NOMO-1 (cell line): Measurements from ENCODE around the gene LDAH.
A peak's percentile ranks its signal among the peaks of the same experiment; 100 is the strongest.

Experiments used
- DNase-seq, 2 experiments: peaks; one replicate each; lab custom pipeline; 2025; ENCODE audit not compliant: unreplicated experiment in 2 of 2; lab: John Stamatoyannopoulos, UW

LDAH gene

DNA sequence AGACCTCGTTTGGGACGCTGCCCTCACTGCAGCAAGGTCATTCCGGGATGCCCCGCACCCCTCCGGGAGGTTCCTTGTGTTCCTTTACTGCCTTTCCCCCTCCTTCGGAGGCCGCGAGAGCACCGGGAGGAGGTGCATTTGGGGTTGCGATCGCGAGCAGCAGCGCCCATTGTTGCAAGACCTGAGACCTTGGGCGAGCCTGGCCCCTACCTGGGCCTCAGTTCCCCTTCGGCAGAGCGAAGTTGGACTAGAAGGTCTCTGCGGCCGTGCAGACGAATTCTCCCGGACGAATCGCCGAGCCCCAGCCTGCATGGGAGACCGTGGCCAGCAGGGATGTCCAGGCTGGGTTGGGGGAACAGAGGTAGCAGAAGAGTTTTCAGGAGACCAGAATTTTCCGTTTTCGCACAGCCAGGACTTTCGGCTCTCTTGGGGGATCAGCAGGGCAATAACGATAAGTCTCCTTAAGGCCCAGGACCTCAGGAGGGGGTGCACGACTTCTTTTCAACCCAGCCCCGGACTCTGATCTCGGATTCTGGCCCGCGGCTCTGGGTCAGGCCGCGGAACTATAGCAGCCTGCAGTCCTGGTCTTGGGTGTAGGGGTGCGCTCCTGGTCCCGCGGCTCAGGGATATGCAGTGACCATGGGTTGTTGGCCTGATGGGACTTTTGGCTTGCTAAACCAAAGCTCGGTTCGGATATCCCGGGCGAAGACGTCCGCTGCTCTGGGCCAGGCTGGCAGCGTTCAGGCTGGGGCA lies 153.2 kb downstream of the LDAH start:
- no peak for DNase-seq

DNA sequence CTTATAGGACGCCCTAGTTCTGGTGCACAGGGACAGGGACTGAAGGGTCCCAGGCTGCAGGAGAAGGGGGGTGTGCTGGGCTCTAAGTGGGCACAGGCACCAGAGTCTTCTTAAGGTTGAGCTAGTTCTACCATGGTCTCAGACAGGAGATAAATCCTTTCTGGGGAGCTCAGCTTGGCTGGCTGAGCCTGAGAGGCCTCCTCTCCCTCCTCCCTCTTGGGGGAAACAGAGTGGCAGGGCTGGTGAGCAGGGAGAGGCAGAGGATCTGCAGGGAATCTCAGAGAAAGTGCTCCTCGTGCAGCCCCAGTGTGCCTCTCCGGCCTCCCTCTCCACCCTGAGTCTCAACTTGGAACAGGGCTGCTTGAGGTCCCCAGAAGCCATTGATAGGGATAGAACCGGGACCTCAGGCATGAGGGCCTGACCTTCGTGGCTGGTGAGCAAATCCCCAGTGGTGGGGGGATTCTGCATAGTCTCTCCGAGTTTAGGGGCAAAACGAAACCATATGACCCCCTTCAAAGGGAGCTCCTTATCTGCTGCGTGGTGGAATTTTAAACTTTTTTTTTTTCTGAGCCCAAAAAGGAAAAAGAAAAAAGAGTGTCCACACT lies 153.9 kb downstream of the LDAH start:
- DNase-seq: no peak

DNA sequence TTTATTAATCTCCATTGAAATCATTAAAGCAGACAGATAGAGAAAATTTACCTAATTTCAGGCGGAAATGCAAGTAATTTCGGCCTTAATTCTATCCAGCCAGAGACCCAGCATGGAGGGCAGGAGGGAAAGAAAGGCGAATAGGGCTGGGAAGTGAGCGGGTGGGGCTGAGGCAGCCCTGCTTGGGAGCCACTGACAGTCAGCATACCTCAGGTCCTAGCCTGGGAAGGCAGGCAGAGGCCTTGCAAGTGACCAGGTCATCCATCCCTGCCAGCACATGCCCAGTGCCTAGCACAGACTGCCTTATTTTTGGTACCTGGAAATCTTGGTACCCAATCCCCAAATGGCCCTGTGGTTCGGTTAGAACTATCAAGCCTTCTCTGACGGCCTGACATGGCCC lies 154.4 kb downstream of the LDAH start:
- DNase-seq: no peak

DNA sequence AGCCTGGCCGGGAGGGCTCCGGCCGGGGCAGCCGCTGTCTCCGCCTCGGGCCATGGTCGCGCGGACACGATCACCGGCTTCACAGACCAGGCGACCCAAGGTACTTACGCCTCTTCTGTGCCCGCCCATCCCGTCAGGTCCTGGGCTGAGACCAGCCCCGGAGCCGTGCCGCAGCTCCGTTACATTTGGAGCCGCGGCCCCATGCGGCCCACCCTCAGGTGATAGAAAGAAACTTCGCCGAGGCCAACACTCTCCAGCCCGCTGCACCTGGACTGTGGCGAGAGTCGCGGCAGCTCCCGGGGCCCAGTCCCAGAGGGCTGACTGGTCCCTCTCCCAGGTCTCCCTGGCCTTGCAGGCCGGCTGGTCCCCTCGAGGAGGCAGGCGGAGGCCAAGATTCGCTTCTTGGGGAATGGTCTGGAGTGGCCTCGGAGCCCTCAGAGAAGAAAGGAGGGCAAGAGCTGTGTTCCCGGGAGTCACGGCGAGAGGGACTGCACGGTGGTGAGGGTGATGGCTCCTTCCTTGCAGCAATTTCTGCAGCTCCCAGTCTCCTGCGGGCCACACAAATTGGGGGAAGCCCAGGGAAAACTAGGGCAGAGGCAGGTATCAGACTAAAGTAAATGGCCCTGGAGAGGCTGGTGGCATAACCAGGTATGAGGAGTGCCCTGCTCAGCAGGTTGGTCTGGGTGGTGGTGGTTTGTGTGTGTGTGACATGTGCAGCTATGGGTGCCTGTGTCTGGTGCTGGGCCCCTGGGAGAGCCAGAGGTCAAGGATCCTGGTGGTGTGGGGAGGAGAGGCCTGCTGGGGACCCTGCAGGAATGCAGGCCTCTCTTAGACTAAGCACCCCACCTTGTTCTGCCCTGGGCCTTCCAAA lies 155.1 kb downstream of the LDAH start:
- no peak for DNase-seq

DNA sequence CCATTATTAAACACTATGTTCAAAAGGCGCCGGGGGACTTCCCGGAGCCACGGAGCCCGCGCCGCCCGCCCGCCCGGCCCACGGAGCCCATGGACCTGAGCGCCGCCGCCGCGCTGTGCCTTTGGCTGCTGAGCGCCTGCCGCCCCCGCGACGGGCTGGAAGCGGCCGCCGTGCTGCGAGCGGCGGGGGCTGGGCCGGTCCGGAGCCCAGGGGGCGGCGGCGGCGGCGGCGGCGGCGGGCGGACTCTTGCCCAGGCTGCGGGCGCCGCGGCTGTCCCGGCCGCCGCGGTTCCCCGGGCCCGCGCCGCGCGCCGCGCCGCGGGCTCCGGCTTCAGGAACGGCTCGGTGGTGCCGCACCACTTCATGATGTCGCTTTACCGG lies 155.8 kb downstream of the LDAH start:
- DNase-seq: no peak

DNA sequence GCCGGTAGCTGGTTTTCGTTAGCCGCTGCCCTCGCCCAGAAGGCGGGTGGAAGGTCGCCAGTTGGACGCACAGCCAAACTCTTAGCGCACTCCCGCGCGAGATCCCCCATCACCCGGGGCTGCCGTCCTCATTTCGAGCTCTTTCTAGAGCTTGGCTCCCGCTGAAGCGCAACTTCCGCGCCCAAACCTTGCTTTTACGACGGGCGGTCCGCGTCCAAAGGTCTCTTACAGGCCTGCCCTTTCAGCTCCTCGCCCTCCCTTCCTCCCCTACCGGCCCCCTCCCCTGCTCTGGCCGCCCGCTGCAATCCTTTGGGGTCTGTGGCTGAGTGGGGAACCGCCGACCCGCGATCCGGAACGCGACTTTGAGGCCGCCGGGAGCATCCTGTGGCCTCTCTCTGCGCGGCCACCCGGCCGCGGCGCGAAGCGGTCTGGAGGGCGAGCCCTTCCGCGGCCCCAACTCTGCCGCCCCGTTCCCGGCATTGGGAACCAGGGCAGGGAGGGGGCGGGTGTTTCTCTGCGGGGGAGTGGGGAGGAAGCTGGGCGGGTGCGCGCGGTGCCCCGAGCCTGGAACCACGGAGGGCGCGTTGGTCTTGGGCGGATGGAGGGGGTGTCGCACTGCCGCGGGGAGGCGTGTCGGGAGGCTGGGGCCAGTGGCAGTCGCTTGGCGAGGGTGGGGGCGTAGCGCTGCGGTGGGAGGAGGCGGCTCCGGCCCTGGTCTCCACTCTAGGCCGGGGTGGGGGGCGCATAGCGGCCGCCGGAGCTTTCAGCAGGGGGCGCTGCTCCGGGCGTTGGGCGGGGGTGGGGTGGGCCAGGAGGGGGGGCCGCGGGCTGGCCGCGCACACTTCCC lies 156.4 kb downstream of the LDAH start, which contains the start of gene GDF7:
Gene GDF7 (plus strand): TSS at position 841 of the 847 bp plus-strand sequence. CDS start 96 bp downstream, outside the sequence.
- DNase-seq: peak in 1 of 2 experiments; percentile 11

DNA sequence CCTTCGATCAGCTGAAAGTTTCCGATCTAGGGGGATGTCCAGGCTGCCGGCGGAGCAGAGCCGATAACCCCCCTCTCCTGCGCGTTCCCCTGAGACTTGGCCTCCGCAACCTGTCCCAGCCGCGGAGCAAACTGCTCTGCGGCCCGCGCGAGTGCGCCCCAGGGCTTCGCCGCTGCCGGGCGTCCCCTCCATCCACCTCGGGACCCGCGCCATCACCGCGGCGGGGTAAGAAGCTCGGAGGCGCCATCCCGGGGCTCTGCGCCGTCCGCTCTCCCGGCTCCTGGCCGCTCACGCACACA lies 156.9 kb downstream of the LDAH start:
- no peak for DNase-seq

DNA sequence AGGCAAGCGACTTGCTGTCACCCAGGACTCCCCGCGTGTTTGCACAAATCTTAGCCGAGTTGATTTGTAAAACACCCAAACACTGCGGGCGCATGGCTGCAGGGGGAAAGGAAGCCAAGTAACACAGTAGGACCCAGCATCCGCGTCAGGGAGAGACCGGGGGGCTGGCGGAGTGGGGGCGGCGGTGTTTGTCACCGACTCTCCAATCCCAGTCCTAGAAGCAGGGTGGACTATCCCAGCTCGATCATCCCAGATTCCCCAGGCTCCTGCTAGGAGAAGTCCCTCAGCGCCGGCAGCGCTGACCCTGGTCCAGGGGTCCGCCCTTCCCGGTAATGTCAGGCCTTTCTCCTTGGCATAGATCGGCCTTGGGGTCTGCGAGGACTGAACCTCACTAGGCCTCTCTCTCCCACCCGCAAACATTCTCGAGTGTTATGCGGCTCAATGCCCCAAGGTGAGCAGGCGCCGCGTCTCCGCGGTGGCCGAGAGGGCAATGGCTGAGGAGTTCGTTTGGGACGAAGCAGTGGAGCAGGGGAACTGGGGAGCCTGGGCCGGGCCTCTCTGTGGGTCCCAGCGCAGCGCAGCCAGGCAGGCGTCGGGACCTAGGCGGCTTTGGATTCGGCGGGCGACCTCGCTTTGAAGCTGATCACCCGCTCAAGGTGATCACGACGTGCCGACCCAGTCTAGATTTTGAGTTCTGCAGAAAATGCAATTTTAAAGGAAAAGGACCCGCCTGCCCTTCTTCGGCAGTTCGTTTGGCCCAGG lies 157.5 kb downstream of the LDAH start:
- DNase-seq: no peak

DNA sequence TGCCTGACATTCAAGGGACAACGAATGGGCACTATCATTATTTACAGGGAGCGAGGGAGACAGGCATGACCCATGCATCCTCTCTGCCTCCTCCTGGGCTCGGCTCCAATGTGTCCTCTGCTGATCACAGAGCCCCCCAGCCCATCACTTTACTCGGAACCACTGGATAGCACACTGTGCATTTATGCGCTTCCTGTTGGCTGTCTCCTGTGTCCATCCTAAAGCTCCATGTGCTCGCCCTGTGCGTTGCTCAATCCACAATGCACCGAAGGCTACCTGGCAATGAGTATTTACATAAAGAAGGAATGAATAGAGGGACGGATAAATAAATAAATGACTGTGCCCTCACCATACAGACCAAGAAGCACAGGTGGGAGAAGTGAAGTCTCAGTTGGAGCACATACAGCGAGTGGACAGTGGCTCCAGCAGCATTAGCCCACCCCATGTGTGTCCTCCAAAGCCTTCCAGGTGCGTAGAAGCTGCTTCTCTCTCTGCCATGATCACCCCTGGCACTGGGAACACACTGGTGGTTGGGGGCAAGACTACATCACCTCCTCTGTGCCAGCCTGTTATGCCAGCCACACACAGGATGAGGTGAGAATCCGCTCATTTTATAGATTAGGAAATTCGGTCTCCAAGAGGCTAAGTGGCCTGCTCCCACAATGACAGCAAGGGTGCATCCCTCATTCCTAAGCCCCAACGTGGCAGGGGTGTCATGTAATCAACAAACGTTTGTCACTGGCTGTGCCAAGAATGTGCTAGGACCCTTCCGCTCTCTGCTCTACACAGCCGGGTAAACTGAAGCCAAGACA lies 158.3 kb downstream of the LDAH start:
- DNase-seq: no peak

DNA sequence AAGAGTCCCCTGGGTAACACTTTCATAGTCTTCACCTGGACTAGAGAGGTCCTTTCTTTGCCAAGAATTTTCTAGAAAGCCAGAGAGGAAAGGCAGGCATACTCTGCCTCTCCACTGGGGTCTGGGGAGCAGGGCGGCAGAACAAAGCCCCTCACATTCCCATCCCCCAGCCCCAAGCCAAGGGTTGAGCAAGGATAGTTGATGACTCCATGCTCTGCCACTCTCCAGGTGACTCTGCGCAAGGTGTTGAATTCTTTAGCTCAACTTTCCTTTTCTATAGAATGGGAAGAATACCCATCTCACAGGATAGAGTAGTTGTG lies 158.9 kb downstream of the LDAH start:
- DNase-seq: no peak

DNA sequence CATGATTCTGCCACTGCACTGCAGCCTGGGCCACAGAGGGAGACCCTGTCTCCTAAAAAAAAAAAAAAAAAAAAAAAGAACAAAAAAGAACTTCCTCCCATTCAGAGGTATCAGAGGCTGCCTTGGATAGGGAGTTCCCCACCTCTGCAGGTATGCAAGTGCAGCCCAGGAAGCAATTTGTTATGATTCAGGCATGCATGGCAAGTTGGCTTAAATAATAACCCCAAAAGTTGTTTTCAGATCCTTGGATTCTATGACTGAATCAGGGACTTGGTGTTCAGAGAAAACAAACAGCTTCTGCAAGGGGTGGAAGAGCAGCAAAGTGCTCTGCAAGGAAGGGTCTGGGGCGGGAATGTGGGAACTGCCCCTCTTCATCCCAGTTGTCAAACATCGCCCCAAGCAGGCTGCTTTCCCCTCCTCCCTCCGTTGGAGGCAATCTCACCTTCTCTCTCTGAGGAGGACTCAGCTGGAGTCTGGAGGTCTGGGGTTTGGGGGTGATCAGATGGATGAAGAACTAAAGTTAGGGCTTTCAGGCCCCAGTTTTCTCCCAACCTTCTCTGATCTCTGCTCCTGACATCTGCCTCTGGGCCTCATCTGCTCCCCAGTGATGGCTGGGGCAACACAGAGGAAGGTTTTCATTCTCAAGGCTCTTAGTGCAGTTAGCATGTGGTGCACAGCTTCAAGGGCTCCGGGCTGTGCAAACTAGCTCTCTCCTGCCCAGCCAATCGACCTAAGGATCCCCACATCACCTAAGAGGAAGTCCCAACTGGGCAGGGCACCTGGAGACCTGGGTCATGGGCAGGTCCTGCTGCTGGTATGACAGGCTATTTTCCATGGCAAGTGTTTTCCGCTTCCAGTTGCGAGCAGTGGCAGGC lies 159.5 kb downstream of the LDAH start:
- DNase-seq: no peak

DNA sequence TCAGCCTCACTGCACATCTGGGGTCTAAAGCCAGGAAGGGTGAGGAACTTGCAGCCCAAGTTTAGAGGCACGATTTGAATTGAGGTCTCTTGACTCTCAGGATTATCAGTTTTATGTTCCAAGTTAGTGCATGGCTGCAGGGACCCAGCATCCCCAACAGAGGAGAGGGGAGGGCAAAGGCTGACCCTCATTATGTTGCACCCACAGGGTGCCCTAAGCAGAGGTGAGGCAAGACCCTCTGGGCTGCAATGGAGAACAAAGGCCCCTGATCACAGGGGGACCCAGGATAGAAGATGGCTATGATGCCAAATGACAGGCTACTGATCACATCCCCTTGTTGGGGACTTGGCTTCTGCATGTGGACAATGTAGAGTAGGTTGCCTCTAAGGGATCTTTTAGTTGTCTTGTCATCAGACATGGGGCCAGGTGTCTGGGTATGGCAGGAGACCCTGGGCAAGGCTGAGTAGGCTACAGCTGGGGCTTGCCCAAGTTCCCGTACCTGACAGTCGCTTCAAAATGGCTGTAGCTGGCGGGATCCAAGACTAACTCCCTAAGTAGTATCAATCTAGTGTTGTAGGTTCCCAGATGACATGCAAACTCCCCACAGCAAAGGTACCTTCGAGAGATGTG lies 160.5 kb downstream of the LDAH start:
- DNase-seq: no peak

DNA sequence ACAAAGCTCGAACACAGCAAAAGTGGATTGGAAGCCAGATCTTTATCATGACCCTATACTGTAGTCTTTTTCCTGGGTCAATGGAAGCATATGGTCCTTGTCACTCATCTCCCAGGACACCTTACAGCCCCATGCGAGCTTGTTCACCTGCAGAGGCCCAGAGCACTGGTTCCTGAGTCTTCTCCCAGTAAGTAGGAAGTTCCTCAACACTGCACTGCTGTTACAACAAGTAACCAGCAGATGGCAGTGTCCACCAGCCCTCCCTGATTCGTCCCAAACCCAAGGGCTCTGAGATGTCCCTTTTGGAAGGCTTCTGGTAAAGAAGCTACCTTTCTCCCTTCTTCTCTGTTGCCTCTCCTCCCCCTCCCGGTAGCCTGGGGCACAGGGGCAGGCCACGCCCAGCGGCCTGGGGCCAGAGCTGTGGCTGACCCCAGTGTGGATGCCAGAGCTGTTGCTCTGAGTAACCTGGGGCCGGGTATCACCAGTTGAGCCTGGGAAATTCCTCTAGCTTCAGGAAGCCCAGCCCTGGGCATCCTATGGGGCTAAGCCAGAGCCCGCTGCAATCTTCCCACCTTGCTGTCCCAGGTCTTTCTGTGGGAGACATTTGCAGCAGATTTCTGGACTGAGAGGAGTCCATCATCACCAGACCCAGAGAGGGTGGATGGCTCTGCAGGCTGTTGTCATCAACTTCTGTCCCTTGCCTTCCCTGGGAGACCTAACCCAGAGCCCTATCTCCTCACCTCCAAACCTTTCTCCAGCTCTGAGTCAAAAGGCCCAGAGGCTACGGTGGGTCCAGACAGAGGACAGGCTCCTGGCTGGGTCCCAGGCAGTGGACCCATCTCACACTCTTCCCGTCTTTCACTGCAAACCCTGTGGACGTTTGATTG lies 161.2 kb downstream of the LDAH start:
- DNase-seq: peak; percentile 43 to 55

DNA sequence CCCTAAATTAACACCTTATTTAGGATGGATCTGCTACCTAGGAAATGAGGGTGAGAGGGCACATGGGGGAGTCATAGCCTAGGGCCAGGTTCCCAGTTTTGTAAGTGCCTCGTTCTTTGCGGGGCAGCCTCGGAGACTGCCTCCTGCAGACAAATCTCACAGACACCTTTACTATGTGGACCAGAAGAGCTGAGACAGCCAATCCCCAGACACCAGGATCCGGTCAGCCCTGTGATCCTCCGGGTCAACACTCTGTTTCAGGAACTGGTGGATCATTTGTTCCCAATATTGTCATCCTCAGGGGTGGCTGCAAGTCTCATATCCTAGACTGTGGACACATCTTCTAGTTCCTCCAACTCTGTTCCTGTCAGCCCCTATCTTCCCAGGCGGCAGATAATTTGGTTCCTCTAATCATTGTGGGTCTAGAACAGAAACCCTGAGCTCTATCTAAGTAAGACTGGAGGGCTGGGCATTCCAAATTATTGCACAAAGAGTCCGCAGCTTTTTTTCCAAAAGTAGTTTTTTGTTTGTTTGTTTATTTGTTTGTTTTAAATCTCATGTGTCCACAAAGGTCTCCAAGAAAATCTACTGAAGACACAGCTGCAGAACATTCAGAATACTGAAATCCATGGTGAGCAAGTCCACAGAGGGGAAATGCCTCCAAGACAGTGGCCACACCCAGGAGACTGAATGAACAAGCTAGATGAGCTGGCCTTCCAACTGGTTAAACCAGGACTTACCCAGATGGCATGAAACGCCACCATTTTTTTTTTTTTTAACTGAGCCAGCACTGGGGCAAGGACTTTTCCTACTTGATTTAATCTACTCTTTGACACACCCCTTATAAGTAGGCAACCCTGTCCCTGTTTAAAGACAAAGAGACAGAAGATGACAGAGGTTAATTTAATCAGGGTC lies 162.1 kb downstream of the LDAH start:
- peak in 1 of 2 experiments; percentile 55 for DNase-seq

DNA sequence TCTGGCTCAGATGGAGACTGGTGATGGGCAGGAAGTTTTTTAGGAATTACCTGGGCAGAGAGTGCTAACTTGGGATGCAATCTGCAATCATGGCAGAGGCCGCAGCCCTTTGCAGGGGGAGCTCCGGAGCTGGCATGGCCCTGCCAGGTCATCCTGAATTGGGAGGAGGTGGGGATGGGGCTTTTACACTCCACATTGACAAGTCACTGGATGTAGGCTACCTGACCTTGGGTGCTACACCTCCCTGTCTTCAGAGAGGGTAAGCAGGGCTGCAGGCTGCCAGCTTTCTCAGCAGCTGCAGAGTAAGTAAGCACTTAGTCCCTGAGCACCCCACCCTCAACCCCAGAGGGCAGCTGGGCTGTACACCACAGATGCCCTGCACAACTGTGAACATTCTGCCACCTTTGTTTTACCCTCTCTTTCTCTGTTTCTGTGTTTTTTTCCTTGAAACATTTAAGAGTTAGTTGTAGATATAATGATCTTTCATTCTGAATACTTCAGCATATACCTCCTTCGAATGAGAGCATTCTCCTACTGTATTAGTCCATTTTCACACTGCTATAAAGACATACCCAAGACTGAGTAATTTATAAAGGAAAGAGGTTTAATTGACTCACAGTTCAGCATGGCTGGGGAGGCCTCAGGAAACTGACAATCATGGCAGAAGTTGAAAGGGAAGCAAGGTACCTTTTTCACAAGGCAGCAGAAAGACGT lies 165.2 kb downstream of the LDAH start:
- no peak for DNase-seq
